ENCODE measurements around the gene FANK1. TPM values are rescaled to one million over a fixed set of nuclear protein-coding genes. Genes with fewer than 3 reads are reported as not detected.

Gene FANK1
- total and polyA plus RNA-seq, 10 donors: 0.35 to 1.0 (median 0.90) TPM; not detected in 2

- no peak for TF ChIP-seq POLR2AphosphoS5 (IDR thresholded peaks at IDR 0.05)
- TF ChIP-seq CTCF (IDR thresholded peaks at IDR 0.05 in 8 of 11, conservative IDR thresholded peaks at IDR 0.05 in 3 of 11): no peak
- TF ChIP-seq POLR2A (IDR thresholded peaks at IDR 0.05): no peak
- H3K27me3 ChIP-seq (replicated peaks in 1 of 7): peaks cover 0 to 46% (median 3%) of the 10 kb centered on the region in 7 donors
- no peak overlapping the region for H3K4me3 ChIP-seq
- no peak overlapping the region for H3K27ac ChIP-seq
- peaks cover 0 to 4% (median 0%) of the 10 kb centered on the region in 8 donors for H3K9me3 ChIP-seq
- no peak for DNase-seq
- intact Hi-C loops (cut with DNase I; ENCODE audit: low total_unique reads): no loop called here
- WGBS, 5 donors: 41 to 52% (median 46%) methylated on average over 9 of the region's 9 CpGs
- peaks cover 0 to 12% (median 0%) of the 10 kb centered on the region in 6 donors for H3K4me1 ChIP-seq
- H3K36me3 ChIP-seq: no peaks in the 10 kb centered on the region
These were observed 162.1 kb downstream of the FANK1 start for GRCh38 chr10:126058507-126058906.

Small RNA genes within 50 kb of the gene (small RNA-seq; reads per million reads assigned to genes)
- 0 reads per million in 4 donors for gene GNG10P1
- gene RF00017: 0 reads per million in 4 donors
- 0 reads per million in 4 donors for gene RNU2-42P

Other genes starting within 250 kb of the FANK1 start
- not detected for gene TEX36, start 213.4 kb upstream of the FANK1 start, total RNA-seq
- not detected for gene TEX36, start 213.4 kb upstream of the FANK1 start, polyA plus RNA-seq
- gene EDRF1, start 176.9 kb upstream of the FANK1 start, total RNA-seq: 10 to 100 TPM; 30.1 to 47.5 (median 36.5) TPM
- gene EDRF1, start 176.9 kb upstream of the FANK1 start, polyA plus RNA-seq: 10 to 100 TPM; 17.8 to 35.4 (median 24.2) TPM
- under 1 TPM in 5 of 7 donors, not detected in 2; 0.27 to 0.68 (median 0.41) TPM for gene MMP21, start 120.7 kb upstream of the FANK1 start, total RNA-seq
- gene MMP21, start 120.7 kb upstream of the FANK1 start, polyA plus RNA-seq: under 1 TPM; 0.09 to 0.19 (median 0.12) TPM
- gene UROS, start 73.3 kb upstream of the FANK1 start, total RNA-seq: 10 to 100 TPM; 30.3 to 43.8 (median 39.3) TPM
- gene UROS, start 73.3 kb upstream of the FANK1 start, polyA plus RNA-seq: 10 to 100 TPM; 31.6 to 40.7 (median 37.6) TPM
- 10 to 100 TPM; 30.2 to 44.4 (median 33.9) TPM for gene BCCIP, start 73.0 kb upstream of the FANK1 start, total RNA-seq
- gene BCCIP, start 73.0 kb upstream of the FANK1 start, polyA plus RNA-seq: 10 to 100 TPM; 45.1 to 61.3 (median 56.1) TPM
- 10 to 100 TPM; 18.6 to 27.7 (median 21.6) TPM for gene DHX32, start 15.3 kb upstream of the FANK1 start, total RNA-seq
- gene DHX32, start 15.3 kb upstream of the FANK1 start, polyA plus RNA-seq: 10 to 100 TPM in 2 of 3 donors, 1 to 10 TPM in 1; 8.6 to 11.3 (median 10.3) TPM

All from spleen (tissue), 11 donors.